HepG2 (cell line): ENCODE measurements around the gene WIF1.

Experiments
- ATF2 ChIP-seq: sonication (generic); formaldehyde crosslinking; IDR thresholded peaks from 2 replicates; pipeline ENCODE4 v1.4.0; 2020; ENCODE audit warnings: missing genetic modification reagents
- GATAD2A ChIP-seq: IDR thresholded peaks from 2 replicates; pipeline ENCODE4 v1.6.1; 2016
- MAZ ChIP-seq, 2 experiments: sonication (generic) in 1 of 2; formaldehyde crosslinking in 1 of 2; IDR thresholded peaks; 2 replicates each; pipeline versions ENCODE4 v1.5.0 to v1.6.1; 2012 to 2020; ENCODE audit warnings: low read depth in 2 of 2, mild to moderate bottlenecking in 2 of 2, borderline replicate concordance in 1 of 2, improper control_type of control experiment in 1 of 2, low read length in 1 of 2, missing genetic modification reagents in 1 of 2, moderate library complexity in 1 of 2
- PHB2 ChIP-seq: fragments of 450-650 bp; IDR thresholded peaks from 2 replicates; pipeline ENCODE4 v1.6.1; 2018; ENCODE audit not compliant: partially characterized antibody
- PHF8 ChIP-seq: sonication (generic); formaldehyde crosslinking; IDR thresholded peaks from 2 replicates; pipeline ENCODE4 v1.5.0; 2020; ENCODE audit warnings: missing genetic modification reagents
- RAD21 ChIP-seq: fragments of 450-650 bp; formaldehyde crosslinking; IDR thresholded peaks from 2 replicates; pipeline ENCODE4 v1.5.0; 2020; ENCODE audit warnings: mild to moderate bottlenecking
- SKIL ChIP-seq: sonication (generic); formaldehyde crosslinking; IDR thresholded peaks from 2 replicates; pipeline ENCODE4 v1.8.0; 2022; ENCODE audit warnings: missing genetic modification reagents, mild to moderate bottlenecking, moderate library complexity, borderline replicate concordance
- ZBTB21 ChIP-seq: sonication (generic); formaldehyde crosslinking; IDR thresholded peaks from 2 replicates; pipeline ENCODE4 v1.4.0; 2020; ENCODE audit warnings: missing genetic modification reagents
- ZEB1 ChIP-seq: IDR thresholded peaks from 2 replicates; pipeline ENCODE4 v1.6.1; 2012; ENCODE audit warnings: mild to moderate bottlenecking, low read depth, inconsistent platforms; ENCODE audit not compliant: insufficient replicate concordance
- ZNF138 ChIP-seq: sonication (generic); formaldehyde crosslinking; IDR thresholded peaks from 2 replicates; pipeline ENCODE4 v1.5.0; 2020; ENCODE audit warnings: mild to moderate bottlenecking, low read depth, missing genetic modification reagents
- ZNF253 ChIP-seq: sonication (generic); formaldehyde crosslinking; IDR thresholded peaks from 2 replicates; pipeline ENCODE4 v1.8.0; 2022; ENCODE audit warnings: mild to moderate bottlenecking, missing genetic modification reagents, borderline replicate concordance

GRCh38 chr12:65152596-65152995, 31.5 kb upstream of the WIF1 start:
- TF ChIP-seq ZNF253 (CRISPR knock-in tag), result no peak
- no peak for TF ChIP-seq RAD21 (CRISPR knock-in tag)
- no peak for TF ChIP-seq PHF8 (CRISPR knock-in tag)
- no peak for TF ChIP-seq PHB2
- TF ChIP-seq ATF2 (CRISPR knock-in tag), result no peak
- no peak for TF ChIP-seq ZEB1
- TF ChIP-seq GATAD2A, result no peak
- no peak for TF ChIP-seq MAZ (IDR thresholded peaks at IDR 0.05; ENCODE audit: borderline replicate concordance, low read depth, low read length)
- no peak for TF ChIP-seq MAZ (CRISPR knock-in tag; IDR thresholded peaks at IDR 0.05; ENCODE audit: low read depth)
- no peak for TF ChIP-seq SKIL (CRISPR knock-in tag)
- TF ChIP-seq ZNF138 (CRISPR knock-in tag), result no peak
- no peak for TF ChIP-seq ZBTB21 (CRISPR knock-in tag)
